ACHN (cell line): ENCODE results near the gene SLC9A3.
"Not testable (repeated sequence)": the region's sequence is repeated elsewhere in the genome, so short reads cannot be mapped to it uniquely, and the experiment has no call there.

Source experiments
- DNase-seq: peaks from one replicate; pipeline ENCODE4 v3.0.0-alpha.2; 2015
- in situ Hi-C: cut with HindIII; loops from 2 replicates; pipeline ENCODE4 v1.10.0; 2017; ENCODE audit warnings: low sequenced_read_pairs, low pct_ligation_motif_present, low pct_unique_long_range_greater_than_20kb

SLC9A3 gene

GRCh38 chr5:499233-500209 lies 24.7 kb downstream of the SLC9A3 start:
- no peak for DNase-seq
- in situ Hi-C loops: no loop called here

- in situ Hi-C loops: no loop called here
- DNase-seq: no peak
Measured at GRCh38 chr5:497871-498509, 26.3 kb downstream of the SLC9A3 start.

GRCh38 chr5:497090-497700 lies 27.1 kb downstream of the SLC9A3 start:
- no peak for DNase-seq
- in situ Hi-C loops: no loop called here

GRCh38 chr5:496028-496427 lies 28.2 kb downstream of the SLC9A3 start:
- in situ Hi-C loops: no loop called here
- DNase-seq: no peak

- DNase-seq: no peak
- in situ Hi-C loops: no loop called here
Measured at GRCh38 chr5:494667-495255, 29.5 kb downstream of the SLC9A3 start.

- no peak for DNase-seq
- in situ Hi-C loops: no loop called here
Measured at GRCh38 chr5:493758-494157, 30.5 kb downstream of the SLC9A3 start.

GRCh38 chr5:493119-493701 lies 31.0 kb downstream of the SLC9A3 start:
- in situ Hi-C loops: no loop called here
- DNase-seq: no peak

GRCh38 chr5:492314-492893 lies 31.8 kb downstream of the SLC9A3 start:
- no peak for DNase-seq
- in situ Hi-C loops: no loop called here

- in situ Hi-C loops: no loop called here
Measured at GRCh38 chr5:491856-492155, 32.4 kb downstream of the SLC9A3 start.

GRCh38 chr5:491119-491855 lies 33.0 kb downstream of the SLC9A3 start:
- in situ Hi-C loops: no loop called here
- DNase-seq: no peak

More at GRCh38 chr5:491856-492155, 32.4 kb downstream of the SLC9A3 start:
- no peak for DNase-seq

- in situ Hi-C loops: no loop called here
- no peak for DNase-seq
Measured at GRCh38 chr5:490116-491106, 33.8 kb downstream of the SLC9A3 start.

GRCh38 chr5:489689-490080 lies 34.6 kb downstream of the SLC9A3 start:
- in situ Hi-C loops: no loop called here
- no peak for DNase-seq

GRCh38 chr5:488744-489688 lies 35.2 kb downstream of the SLC9A3 start:
- no peak for DNase-seq
- in situ Hi-C loops: no loop called here

- in situ Hi-C loops: no loop called here
- no peak for DNase-seq
Measured at GRCh38 chr5:488241-488640, 36.0 kb downstream of the SLC9A3 start.

- not testable (repeated sequence) for DNase-seq
Measured at GRCh38 chr5:486597-486996, 37.7 kb downstream of the SLC9A3 start.

GRCh38 chr5:485946-486491 lies 38.2 kb downstream of the SLC9A3 start:
- in situ Hi-C loops: no loop called here
- DNase-seq: no peak

More at GRCh38 chr5:486597-486996, 37.7 kb downstream of the SLC9A3 start:
- in situ Hi-C loops: not testable (repeated sequence)
